RWPE2 (cell line): Measurements from ENCODE around the gene SLCO1B3.

ENCODE experiments used
- ATAC-seq: fragments of 200-7000 bp; cut with Tn5 transposase; 3 replicates; pipeline ENCODE4 v1.9.1; 2021; ENCODE audit warnings: low read depth
- DNase-seq: peaks from one replicate; pipeline ENCODE4 v3.0.0-alpha.2; 2020; ENCODE audit warnings: low spot score
- H3K27ac ChIP-seq: fragments of 450-650 bp; 2 replicates; pipeline ENCODE4 v1.5.1; 2017; ENCODE audit warnings: mild to moderate bottlenecking; ENCODE audit not compliant: poor library complexity, severe bottlenecking
- H3K27me3 ChIP-seq: fragments of 250-450 bp; sonication (Bioruptor Pico); 2 replicates; pipeline ENCODE4 v1.5.1; 2021; ENCODE audit warnings: mild to moderate bottlenecking, moderate library complexity; ENCODE audit not compliant: insufficient read depth, poor library complexity, severe bottlenecking
- H3K36me3 ChIP-seq: fragments of 250-450 bp; sonication (Bioruptor Pico); 2 replicates; pipeline ENCODE4 v1.5.1; 2020; ENCODE audit warnings: low read depth, mild to moderate bottlenecking, moderate library complexity
- H3K4me1 ChIP-seq: fragments of 250-450 bp; sonication (Bioruptor Pico); 2 replicates; pipeline ENCODE4 v1.5.1; 2021; ENCODE audit warnings: mild to moderate bottlenecking, moderate library complexity; ENCODE audit not compliant: insufficient read depth, poor library complexity, severe bottlenecking
- H3K4me3 ChIP-seq: fragments of 250-450 bp; sonication (Bioruptor Pico); 2 replicates; pipeline ENCODE4 v1.5.1; 2021; ENCODE audit warnings: mild to moderate bottlenecking, moderate library complexity; ENCODE audit not compliant: severe bottlenecking
- H3K9me3 ChIP-seq: fragments of 250-450 bp; sonication (Bioruptor Pico); 2 replicates; pipeline ENCODE4 v1.5.1; 2021; ENCODE audit warnings: mild to moderate bottlenecking, moderate library complexity; ENCODE audit not compliant: severe bottlenecking
- CTCF ChIP-seq: fragments of 450-650 bp; IDR thresholded peaks from one replicate; pipeline ENCODE4 v1.5.1; 2017; ENCODE audit warnings: mild to moderate bottlenecking, moderate library complexity; ENCODE audit not compliant: poor library complexity, severe bottlenecking

SLCO1B3 gene

GRCh38 chr12:20963762-20964161, 153.3 kb downstream of the SLCO1B3 start:
- no peaks in the 10 kb centered on the region for H3K27me3 ChIP-seq
- DNase-seq: no peak
- no peak for TF ChIP-seq CTCF
- no peaks in the 10 kb centered on the region for H3K4me1 ChIP-seq
- no peak for ATAC-seq
- H3K9me3 ChIP-seq: no peaks in the 10 kb centered on the region
- no peak overlapping the region for H3K27ac ChIP-seq
- H3K36me3 ChIP-seq: no peaks in the 10 kb centered on the region
- H3K4me3 ChIP-seq: no peak overlapping the region
